Measurements from ENCODE around the gene ACTMAP. TPM values are rescaled to one million over a fixed set of nuclear protein-coding genes. Genes with fewer than 3 reads are reported as not detected.

Gene ACTMAP
- total and polyA plus RNA-seq, 2 of the 13 experiments (the other 11 are each of a cell fraction or from before 2014, with no cell fraction given), result 2.2 to 7.9 TPM

- TF ChIP-seq STAT6 (CRISPR knock-in tag; IDR thresholded peaks at IDR 0.05; ENCODE audit: borderline replicate concordance), result no peak
- TF ChIP-seq CREB3 (CRISPR knock-in tag; IDR thresholded peaks at IDR 0.05), result no peak
- TF ChIP-seq NFE2 (CRISPR knock-in tag; IDR thresholded peaks at IDR 0.05), result no peak
- no peak for TF ChIP-seq ZBTB1 (CRISPR knock-in tag; IDR thresholded peaks at IDR 0.05; ENCODE audit: borderline replicate concordance)
- no peak for TF ChIP-seq FIP1L1 (IDR thresholded peaks at IDR 0.05; ENCODE audit: borderline replicate concordance, insufficient read depth, low read depth, low read length)
- no peak for TF ChIP-seq ZNF33A (CRISPR knock-in tag; IDR thresholded peaks at IDR 0.05; ENCODE audit: borderline replicate concordance)
- TF ChIP-seq REL (CRISPR knock-in tag; conservative IDR thresholded peaks at IDR 0.05), result no peak
- TF ChIP-seq ZFP36 (IDR thresholded peaks at IDR 0.05; ENCODE audit: borderline replicate concordance, low read depth, low read length, partially characterized antibody), result no peak
- TF ChIP-seq ZNF44 (CRISPR knock-in tag; IDR thresholded peaks at IDR 0.05), result no peak
- peak; percentile 34; the same call in 1 of the 2 replicates for TF ChIP-seq TARDBP (CRISPR knock-in tag; IDR thresholded peaks at IDR 0.05)
- no peak for TF ChIP-seq SCMH1 (CRISPR knock-in tag; IDR thresholded peaks at IDR 0.05; ENCODE audit: borderline replicate concordance)
- TF ChIP-seq NAIF1 (CRISPR knock-in tag; IDR thresholded peaks at IDR 0.05; ENCODE audit: borderline replicate concordance), result no peak
- TF ChIP-seq ZC3H13 (CRISPR knock-in tag; IDR thresholded peaks at IDR 0.05), result 0 out of 2 replicates have a peak, but pooled peaks have one; percentile 48
- TF ChIP-seq KLF15 (CRISPR knock-in tag; IDR thresholded peaks at IDR 0.05; ENCODE audit: borderline replicate concordance), result no peak
- TF ChIP-seq GTF2F1 (IDR thresholded peaks at IDR 0.05; ENCODE audit: low read length), result peak; percentile 97; the same call in 1 of the 2 replicates
- TF ChIP-seq CHD2 (IDR thresholded peaks at IDR 0.05; ENCODE audit: low read depth, low read length), result peak; percentile 74
- no peak for TF ChIP-seq UBTF (CRISPR knock-in tag; IDR thresholded peaks at IDR 0.05)
- peak; percentile 37; the same call in 1 of the 2 replicates for TF ChIP-seq ZNF124 (CRISPR knock-in tag; IDR thresholded peaks at IDR 0.05)
- peak; percentile 96 for TF ChIP-seq YY1 (IDR thresholded peaks at IDR 0.05; ENCODE audit: insufficient read depth, insufficient replicate concordance, low read depth, low read length)
- no peak for TF ChIP-seq IRF9 (CRISPR knock-in tag; IDR thresholded peaks at IDR 0.05; ENCODE audit: borderline replicate concordance)
- no peak for TF ChIP-seq ZNF30 (CRISPR knock-in tag; IDR thresholded peaks at IDR 0.05)
- 0 out of 2 replicates have a peak, but pooled peaks have one; percentile 54 for TF ChIP-seq ZNF761 (CRISPR knock-in tag; conservative IDR thresholded peaks at IDR 0.05)
These were observed at the start of gene ACTMAP (continued) for GRCh38 chr19:40750058-40750873.
